Measurements from ENCODE around the gene GATAD2B.

GATAD2B gene

DNA sequence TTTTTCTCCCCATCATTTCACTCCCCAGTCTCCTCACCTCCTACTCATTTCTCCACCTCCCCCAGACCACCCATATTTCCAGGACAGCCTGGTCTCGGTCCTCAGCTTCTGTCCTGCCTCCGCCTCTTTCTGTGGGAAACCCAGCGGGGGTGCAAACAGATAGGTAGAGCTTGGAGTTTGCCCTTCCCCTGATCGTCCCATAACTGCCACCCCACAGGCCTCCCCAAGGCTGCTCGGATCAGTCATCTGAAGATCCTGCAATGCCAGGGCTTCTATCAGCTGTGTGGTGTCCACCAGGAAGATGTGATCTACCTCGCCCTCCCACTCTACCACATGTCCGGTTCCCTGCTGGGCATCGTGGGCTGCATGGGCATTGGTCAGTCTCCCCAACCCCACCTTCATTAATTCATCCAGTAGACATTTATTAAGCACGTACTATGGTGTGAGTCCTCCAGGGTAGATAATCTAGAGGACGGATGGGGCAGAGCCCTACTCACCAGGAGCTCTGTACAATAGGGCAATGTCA is 145.9 kb downstream of the GATAD2B start:
- Histone ChIP-seq H3K9ac (ENCODE audit: low read length) (no peak overlapping the region), H3K4me1 (ENCODE audit: insufficient read depth, low read length) (peaks cover 30% of the 10 kb centered on the region)

GRCh38 chr1:153776352-153776751 is 146.4 kb downstream of the GATAD2B start:
- H3K9me3 ChIP-seq (ENCODE audit: low read length) = no peaks in the 10 kb centered on the region
- H3K27ac ChIP-seq (ENCODE audit: low read depth, low read length) = peak overlapping the region; percentile 94
- no peaks in the 10 kb centered on the region for H3K27me3 ChIP-seq (ENCODE audit: control insufficient read depth in 1 of 2, insufficient read depth in 2 of 2, low read length in 2 of 2)
- H3K4me3 ChIP-seq (ENCODE audit: low read depth in 1 of 2, low read length in 2 of 2) = peak overlapping the region; percentile 73 to 98
- H3K36me3 ChIP-seq (ENCODE audit: insufficient read depth, low read length) = peaks cover 26% of the 10 kb centered on the region
- H3K9ac ChIP-seq (ENCODE audit: low read length) = peak overlapping the region; percentile 55
- H3K4me1 ChIP-seq (ENCODE audit: insufficient read depth, low read length) = peaks cover 30% of the 10 kb centered on the region

More for the DNA sequence above, 145.9 kb downstream of the GATAD2B start:
- H3K4me3 ChIP-seq (ENCODE audit: low read depth in 1 of 2, low read length in 2 of 2) = peak overlapping the region; percentile 73 to 98
- H3K9me3 ChIP-seq (ENCODE audit: low read length) = no peaks in the 10 kb centered on the region
- H3K27ac ChIP-seq (ENCODE audit: low read depth, low read length) = no peak overlapping the region
- H3K27me3 ChIP-seq (ENCODE audit: control insufficient read depth in 1 of 2, insufficient read depth in 2 of 2, low read length in 2 of 2) = no peaks in the 10 kb centered on the region
- H3K36me3 ChIP-seq (ENCODE audit: insufficient read depth, low read length) = peaks cover 20% of the 10 kb centered on the region

GRCh38 chr1:153775458-153776327 is 147.1 kb downstream of the GATAD2B start:
- peak overlapping the region; percentile 55 for H3K9ac ChIP-seq (ENCODE audit: low read length)
- peaks cover 30% of the 10 kb centered on the region for H3K4me1 ChIP-seq (ENCODE audit: insufficient read depth, low read length)
- peak overlapping the region; percentile 94 for H3K27ac ChIP-seq (ENCODE audit: low read depth, low read length)
- H3K9me3 ChIP-seq (ENCODE audit: low read length) = no peaks in the 10 kb centered on the region
- H3K36me3 ChIP-seq (ENCODE audit: insufficient read depth, low read length) = peaks cover 33% of the 10 kb centered on the region
- peak overlapping the region; percentile 73 to 98 for H3K4me3 ChIP-seq (ENCODE audit: low read depth in 1 of 2, low read length in 2 of 2)
- H3K27me3 ChIP-seq (ENCODE audit: control insufficient read depth in 1 of 2, insufficient read depth in 2 of 2, low read length in 2 of 2) = no peaks in the 10 kb centered on the region

DNA sequence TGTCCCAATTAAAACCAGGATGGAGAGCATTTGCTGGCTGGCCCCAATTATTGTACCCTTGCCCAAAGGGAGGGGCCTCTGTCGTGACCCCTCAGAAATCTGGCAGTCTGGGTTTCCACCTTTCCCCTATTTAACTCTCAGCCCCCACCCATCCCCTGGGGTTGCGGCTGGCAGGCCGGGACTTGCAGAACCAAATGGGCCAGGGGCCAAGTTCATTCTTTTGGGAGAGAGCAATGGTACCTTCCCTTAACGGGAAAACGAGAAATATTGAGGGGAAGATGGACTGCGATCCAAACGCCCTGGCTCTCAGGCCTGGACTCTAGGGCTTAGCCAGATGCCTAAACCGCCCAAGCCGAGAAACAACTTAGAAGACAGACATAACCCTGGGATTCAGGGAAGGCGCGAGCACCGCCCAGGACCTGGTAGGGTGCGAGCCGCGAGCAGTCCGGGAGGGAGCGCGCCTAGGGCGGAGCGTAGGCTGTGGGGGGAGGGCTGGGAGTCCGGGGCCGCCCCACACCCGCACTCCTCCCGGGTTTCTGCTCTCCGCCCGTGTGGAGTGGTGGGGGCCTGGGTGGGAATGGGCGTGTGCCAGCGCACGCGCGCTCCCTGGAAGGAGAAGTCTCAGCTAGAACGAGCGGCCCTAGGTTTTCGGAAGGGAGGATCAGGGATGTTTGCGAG is 147.9 kb downstream of the GATAD2B start, which contains the start of gene SLC27A3:
Gene SLC27A3, plus strand, starts transcription at position 628 of the 678 bp plus-strand sequence. CDS start 91 bp downstream, outside the sequence.
- Histone ChIP-seq H3K9me3 (ENCODE audit: low read length) (no peaks in the 10 kb centered on the region), H3K4me1 (ENCODE audit: insufficient read depth, low read length) (peaks cover 30% of the 10 kb centered on the region), H3K27me3 (ENCODE audit: control insufficient read depth in 1 of 2, insufficient read depth in 2 of 2, low read length in 2 of 2) (no peaks in the 10 kb centered on the region), H3K4me3 (ENCODE audit: low read depth in 1 of 2, low read length in 2 of 2) (peak within 1 kb of the TSS; percentile 73 to 98), H3K9ac (ENCODE audit: low read length) (peak within 1 kb of the TSS; percentile 55), H3K27ac (ENCODE audit: low read depth, low read length) (peak within 1 kb of the TSS; percentile 94), H3K36me3 (ENCODE audit: insufficient read depth, low read length) (peaks cover 40% of the 10 kb centered on the region)

DNA sequence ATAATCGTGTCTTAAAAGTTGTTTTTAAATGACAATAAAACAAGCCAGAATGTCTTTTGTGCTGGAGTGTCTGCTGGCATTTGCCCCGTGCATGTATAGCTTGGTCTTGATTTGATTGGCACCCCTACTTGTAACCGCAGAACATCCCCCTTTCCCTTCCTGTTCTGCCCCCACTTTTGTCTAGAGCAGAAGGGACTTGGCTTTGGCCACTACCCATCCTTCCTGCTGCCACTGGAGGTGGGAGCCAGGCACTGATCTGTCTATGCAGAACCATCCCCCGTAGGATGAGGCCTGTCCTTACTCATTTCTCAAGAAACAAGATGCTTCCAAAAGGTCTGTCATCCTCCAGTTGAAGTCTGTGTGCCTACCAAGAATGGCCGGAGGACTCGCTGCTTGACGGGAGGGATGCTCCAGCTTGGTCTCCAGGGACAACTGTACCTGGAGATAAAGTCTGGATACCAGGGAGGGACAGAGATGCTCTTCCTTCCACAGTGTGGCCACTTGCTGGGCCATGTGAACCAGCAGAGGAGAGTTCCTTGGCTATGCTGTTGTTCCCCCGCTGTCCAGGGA is 148.7 kb downstream of the GATAD2B start:
- peaks cover 30% of the 10 kb centered on the region for H3K4me1 ChIP-seq (ENCODE audit: insufficient read depth, low read length)
- peak overlapping the region; percentile 55 for H3K9ac ChIP-seq (ENCODE audit: low read length)
- H3K27ac ChIP-seq (ENCODE audit: low read depth, low read length) = peak overlapping the region; percentile 94
- no peak overlapping the region for H3K4me3 ChIP-seq (ENCODE audit: low read depth in 1 of 2, low read length in 2 of 2)
- H3K36me3 ChIP-seq (ENCODE audit: insufficient read depth, low read length) = peaks cover 47% of the 10 kb centered on the region
- H3K9me3 ChIP-seq (ENCODE audit: low read length) = no peaks in the 10 kb centered on the region
- H3K27me3 ChIP-seq (ENCODE audit: control insufficient read depth in 1 of 2, insufficient read depth in 2 of 2, low read length in 2 of 2) = no peaks in the 10 kb centered on the region

- no peaks in the 10 kb centered on the region for H3K9me3 ChIP-seq (ENCODE audit: low read length)
- no peak overlapping the region for H3K4me3 ChIP-seq (ENCODE audit: low read depth in 1 of 2, low read length in 2 of 2)
- H3K36me3 ChIP-seq (ENCODE audit: insufficient read depth, low read length) = peaks cover 50% of the 10 kb centered on the region
- H3K27ac ChIP-seq (ENCODE audit: low read depth, low read length) = no peak overlapping the region
- no peak overlapping the region for H3K9ac ChIP-seq (ENCODE audit: low read length)
- H3K4me1 ChIP-seq (ENCODE audit: insufficient read depth, low read length) = peaks cover 30% of the 10 kb centered on the region
- H3K27me3 ChIP-seq (ENCODE audit: control insufficient read depth in 1 of 2, insufficient read depth in 2 of 2, low read length in 2 of 2) = no peaks in the 10 kb centered on the region
These were observed 149.5 kb downstream of the GATAD2B start for GRCh38 chr1:153773096-153773921.

DNA sequence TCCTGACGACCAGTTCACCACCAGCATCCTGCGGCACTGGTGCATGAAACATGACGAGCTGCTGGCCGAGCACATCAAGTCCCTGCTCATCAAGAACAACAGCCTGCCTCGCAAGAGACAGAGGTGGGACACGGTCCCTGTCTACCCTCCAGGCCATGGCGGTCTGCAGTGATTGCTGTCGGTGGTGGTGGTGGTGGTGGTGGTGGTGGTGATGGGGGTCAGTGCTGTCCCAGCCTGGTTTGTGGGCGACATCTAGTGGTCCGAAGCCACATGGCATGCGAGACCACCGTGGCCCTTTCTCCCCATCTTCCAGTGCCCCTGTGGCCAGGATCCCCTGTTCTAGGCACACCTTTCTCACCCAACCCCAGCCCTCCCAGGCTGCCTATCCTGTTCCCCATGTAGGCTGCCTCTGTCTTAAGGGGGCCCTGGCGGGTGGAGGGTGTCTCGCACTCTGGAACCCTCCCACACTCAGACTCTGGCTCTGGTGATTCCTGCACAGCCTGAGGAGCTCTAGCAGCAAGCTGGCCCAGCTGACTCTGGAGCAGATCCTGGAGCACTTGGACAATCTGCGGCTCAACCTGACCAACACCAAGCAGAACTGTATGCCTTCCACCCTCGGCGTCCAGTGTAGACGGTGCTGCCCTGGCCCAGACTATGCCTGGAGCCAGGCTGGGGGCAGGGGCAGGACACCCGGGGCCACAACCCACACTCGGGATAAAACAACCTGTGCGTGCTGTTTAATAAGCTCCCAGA is 150.8 kb downstream of the GATAD2B start:
- peaks cover 63% of the 10 kb centered on the region for H3K36me3 ChIP-seq (ENCODE audit: insufficient read depth, low read length)
- no peak overlapping the region for H3K9ac ChIP-seq (ENCODE audit: low read length)
- no peaks in the 10 kb centered on the region for H3K27me3 ChIP-seq (ENCODE audit: control insufficient read depth in 1 of 2, insufficient read depth in 2 of 2, low read length in 2 of 2)
- H3K4me3 ChIP-seq (ENCODE audit: low read depth in 1 of 2, low read length in 2 of 2) = no peak overlapping the region
- H3K9me3 ChIP-seq (ENCODE audit: low read length) = no peaks in the 10 kb centered on the region
- peaks cover 19% of the 10 kb centered on the region for H3K4me1 ChIP-seq (ENCODE audit: insufficient read depth, low read length)
- no peak overlapping the region for H3K27ac ChIP-seq (ENCODE audit: low read depth, low read length)

DNA sequence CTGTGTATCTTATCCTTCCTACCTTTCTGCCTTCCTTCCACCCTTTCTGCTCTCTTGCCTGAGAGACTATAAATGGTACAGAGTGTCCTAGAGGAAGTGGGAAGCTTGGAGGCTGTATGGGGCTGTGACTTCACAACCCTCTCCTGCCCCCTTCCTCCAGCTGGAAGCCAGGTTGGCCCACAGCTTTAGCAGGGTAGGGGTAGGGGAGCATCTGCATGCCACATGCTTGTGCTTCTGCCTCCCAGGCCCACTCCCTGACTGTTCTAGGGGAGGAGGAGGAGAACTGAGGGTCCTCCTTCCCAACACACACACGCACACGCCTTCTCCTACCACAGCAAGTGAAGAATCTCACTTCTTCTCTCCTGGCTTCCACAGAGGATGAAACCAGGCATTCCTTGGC is 151.5 kb downstream of the GATAD2B start:
- Histone ChIP-seq H3K27ac (ENCODE audit: low read depth, low read length) (no peak overlapping the region), H3K4me1 (ENCODE audit: insufficient read depth, low read length) (peaks cover 12% of the 10 kb centered on the region)

DNA sequence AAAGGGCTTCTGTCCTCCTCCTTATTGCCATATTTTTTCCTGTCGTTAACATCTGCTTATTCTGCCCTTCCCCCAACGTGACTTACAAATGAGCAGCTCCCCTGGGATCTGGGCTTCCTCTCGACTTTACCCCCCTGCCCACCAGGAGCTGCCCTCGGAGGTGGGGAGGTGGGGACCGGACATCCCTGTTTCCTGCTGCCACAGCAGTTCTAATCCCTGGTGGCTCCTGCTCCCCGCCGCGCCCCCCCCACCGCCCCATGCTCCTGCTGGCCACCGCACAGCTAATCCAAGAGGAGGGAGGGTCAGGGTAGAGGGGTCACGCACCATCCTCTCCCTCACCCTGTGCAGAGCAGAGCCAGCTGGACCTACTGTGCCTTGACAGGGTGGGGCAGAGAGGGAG is 152.0 kb downstream of the GATAD2B start:
- Histone ChIP-seq H3K9ac (ENCODE audit: low read length) (no peak overlapping the region), H3K9me3 (ENCODE audit: low read length) (no peaks in the 10 kb centered on the region), H3K36me3 (ENCODE audit: insufficient read depth, low read length) (peaks cover 67% of the 10 kb centered on the region), H3K4me1 (ENCODE audit: insufficient read depth, low read length) (peaks cover 10% of the 10 kb centered on the region), H3K4me3 (ENCODE audit: low read depth in 1 of 2, low read length in 2 of 2) (no peak overlapping the region), H3K27ac (ENCODE audit: low read depth, low read length) (no peak overlapping the region), H3K27me3 (ENCODE audit: control insufficient read depth in 1 of 2, insufficient read depth in 2 of 2, low read length in 2 of 2) (no peaks in the 10 kb centered on the region)

More for the DNA sequence above, 151.5 kb downstream of the GATAD2B start:
- Histone ChIP-seq H3K27me3 (ENCODE audit: control insufficient read depth in 1 of 2, insufficient read depth in 2 of 2, low read length in 2 of 2) (no peaks in the 10 kb centered on the region), H3K9me3 (ENCODE audit: low read length) (no peaks in the 10 kb centered on the region), H3K9ac (ENCODE audit: low read length) (no peak overlapping the region), H3K36me3 (ENCODE audit: insufficient read depth, low read length) (peaks cover 67% of the 10 kb centered on the region), H3K4me3 (ENCODE audit: low read depth in 1 of 2, low read length in 2 of 2) (no peak overlapping the region)

DNA sequence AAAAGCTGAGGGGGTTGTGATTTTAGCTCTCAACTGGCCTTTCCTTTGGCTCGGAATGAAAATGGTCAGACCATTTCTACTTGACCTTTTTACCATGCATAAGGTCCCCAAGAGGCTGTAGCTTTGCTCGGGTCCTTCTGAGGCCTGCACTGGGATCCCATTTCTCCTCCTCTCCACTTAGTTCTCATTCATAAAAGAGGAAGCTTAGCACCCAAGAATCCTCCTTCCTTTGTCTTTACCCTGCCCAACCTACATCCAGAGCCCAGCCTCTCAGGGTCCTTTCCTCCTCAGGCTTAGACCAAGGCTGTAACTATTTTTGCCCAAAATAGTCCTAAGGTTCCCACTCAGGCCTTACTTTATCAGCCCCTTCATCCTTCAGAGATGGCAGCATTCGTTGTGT is 153.6 kb downstream of the GATAD2B start:
- Histone ChIP-seq H3K36me3 (ENCODE audit: insufficient read depth, low read length) (peaks cover 77% of the 10 kb centered on the region), H3K4me1 (ENCODE audit: insufficient read depth, low read length) (peaks cover 3% of the 10 kb centered on the region), H3K9ac (ENCODE audit: low read length) (no peak overlapping the region), H3K27me3 (ENCODE audit: control insufficient read depth in 1 of 2, insufficient read depth in 2 of 2, low read length in 2 of 2) (no peaks in the 10 kb centered on the region), H3K27ac (ENCODE audit: low read depth, low read length) (no peak overlapping the region), H3K9me3 (ENCODE audit: low read length) (no peaks in the 10 kb centered on the region), H3K4me3 (ENCODE audit: low read depth in 1 of 2, low read length in 2 of 2) (no peak overlapping the region)
